ENCODE measurements around the gene TMA7B. TPM values are rescaled to one million over a fixed set of nuclear protein-coding genes. Genes with fewer than 3 reads are reported as not detected.

The TMA7B gene
- polyA plus RNA-seq, 1 experiment: not detected

GRCh38 chr22:40008726-40009291, 48.6 kb downstream of the TMA7B start:
- ChIA-PET CTCF (interaction anchor here (1.2 to 1.5 kb wide), 2 partner anchors 12 to 465 kb away, joined by 3 to 5 read pairs; no protein-coding TSS in a partner anchor), POLR2A (no interaction called here)
- Histone ChIP-seq H3K4me3 (ENCODE audit: low read depth, low read length) (no peak overlapping the region), H3K36me3 (ENCODE audit: control insufficient read depth, insufficient read depth, low read length) (no peaks in the 10 kb centered on the region), H3K27me3 (ENCODE audit: control insufficient read depth, insufficient read depth, low read length) (peaks cover 3% of the 10 kb centered on the region)
- DNase-seq (ENCODE audit: low read depth): no peak
- TF ChIP-seq CTCF (IDR thresholded peaks at IDR 0.05; ENCODE audit: insufficient read depth, low read depth, low read length): no peak

- no peak overlapping the region for H3K4me3 ChIP-seq (ENCODE audit: low read depth, low read length)
- no peak for TF ChIP-seq CTCF (IDR thresholded peaks at IDR 0.05; ENCODE audit: insufficient read depth, low read depth, low read length)
- ChIA-PET CTCF (interaction anchor here (1.0 to 1.5 kb wide), 3 partner anchors 13 to 466 kb away, joined by 3 to 5 read pairs (median 3); no protein-coding TSS in a partner anchor), POLR2A (no interaction called here)
- H3K27me3 ChIP-seq (ENCODE audit: control insufficient read depth, insufficient read depth, low read length): peaks cover 3% of the 10 kb centered on the region
- no peaks in the 10 kb centered on the region for H3K36me3 ChIP-seq (ENCODE audit: control insufficient read depth, insufficient read depth, low read length)
- DNase-seq (ENCODE audit: low read depth): no peak
Measured at GRCh38 chr22:40009292-40009774, 49.1 kb downstream of the TMA7B start.

GRCh38 chr22:40009951-40010671, 49.9 kb downstream of the TMA7B start:
- no peak overlapping the region for H3K4me3 ChIP-seq (ENCODE audit: low read depth, low read length)
- ChIA-PET POLR2A (no interaction called here), CTCF (interaction anchor here (1.0 to 1.2 kb wide), 4 partner anchors 12 to 475 kb away, joined by 3 read pairs; no protein-coding TSS in a partner anchor)
- DNase-seq (ENCODE audit: low read depth): no peak
- peaks cover 3% of the 10 kb centered on the region for H3K27me3 ChIP-seq (ENCODE audit: control insufficient read depth, insufficient read depth, low read length)
- no peak for TF ChIP-seq CTCF (IDR thresholded peaks at IDR 0.05; ENCODE audit: insufficient read depth, low read depth, low read length)
- no peaks in the 10 kb centered on the region for H3K36me3 ChIP-seq (ENCODE audit: control insufficient read depth, insufficient read depth, low read length)

GRCh38 chr22:40010746-40011145, 50.5 kb downstream of the TMA7B start:
- Histone ChIP-seq H3K36me3 (ENCODE audit: control insufficient read depth, insufficient read depth, low read length) (no peaks in the 10 kb centered on the region), H3K4me3 (ENCODE audit: low read depth, low read length) (no peak overlapping the region), H3K27me3 (ENCODE audit: control insufficient read depth, insufficient read depth, low read length) (peaks cover 3% of the 10 kb centered on the region)
- POLR2A ChIA-PET: no interaction called here
- CTCF ChIA-PET: interaction anchor here (1.1 to 1.2 kb wide), 2 partner anchors 14 to 476 kb away, joined by 3 read pairs; no protein-coding TSS in a partner anchor
- DNase-seq (ENCODE audit: low read depth): no peak
- TF ChIP-seq CTCF (IDR thresholded peaks at IDR 0.05; ENCODE audit: insufficient read depth, low read depth, low read length): no peak

Other genes with a start within 250 kb of the TMA7B start
- gene ENTHD1, start 66.6 kb upstream of the TMA7B start, polyA plus RNA-seq (2011; rRNA removed): not detected in 2 replicates
- not detected in 2 replicates for gene GRAP2, start 59.3 kb upstream of the TMA7B start, polyA plus RNA-seq (2011; rRNA removed)
- gene FAM83F, start 34.6 kb downstream of the TMA7B start, polyA plus RNA-seq (2011; rRNA removed): not detected in 2 replicates
- gene TNRC6B, start 217.5 kb downstream of the TMA7B start, polyA plus RNA-seq (2011; rRNA removed): 6.6 and 8.0 TPM in 2 replicates